Activated CD8-positive, alpha-beta memory T cell treated with anti-CD3 and anti-CD28 coated beads, Interleukin-2, amount 50 U/mL, for 1 hour (primary cell): ENCODE measurements around the gene SEMA5B.

Source experiments
- DNase-seq: peaks from one replicate; pipeline ENCODE4 v3.0.0-alpha.2; 2020; ENCODE audit errors: extremely low read depth

Gene SEMA5B

DNA sequence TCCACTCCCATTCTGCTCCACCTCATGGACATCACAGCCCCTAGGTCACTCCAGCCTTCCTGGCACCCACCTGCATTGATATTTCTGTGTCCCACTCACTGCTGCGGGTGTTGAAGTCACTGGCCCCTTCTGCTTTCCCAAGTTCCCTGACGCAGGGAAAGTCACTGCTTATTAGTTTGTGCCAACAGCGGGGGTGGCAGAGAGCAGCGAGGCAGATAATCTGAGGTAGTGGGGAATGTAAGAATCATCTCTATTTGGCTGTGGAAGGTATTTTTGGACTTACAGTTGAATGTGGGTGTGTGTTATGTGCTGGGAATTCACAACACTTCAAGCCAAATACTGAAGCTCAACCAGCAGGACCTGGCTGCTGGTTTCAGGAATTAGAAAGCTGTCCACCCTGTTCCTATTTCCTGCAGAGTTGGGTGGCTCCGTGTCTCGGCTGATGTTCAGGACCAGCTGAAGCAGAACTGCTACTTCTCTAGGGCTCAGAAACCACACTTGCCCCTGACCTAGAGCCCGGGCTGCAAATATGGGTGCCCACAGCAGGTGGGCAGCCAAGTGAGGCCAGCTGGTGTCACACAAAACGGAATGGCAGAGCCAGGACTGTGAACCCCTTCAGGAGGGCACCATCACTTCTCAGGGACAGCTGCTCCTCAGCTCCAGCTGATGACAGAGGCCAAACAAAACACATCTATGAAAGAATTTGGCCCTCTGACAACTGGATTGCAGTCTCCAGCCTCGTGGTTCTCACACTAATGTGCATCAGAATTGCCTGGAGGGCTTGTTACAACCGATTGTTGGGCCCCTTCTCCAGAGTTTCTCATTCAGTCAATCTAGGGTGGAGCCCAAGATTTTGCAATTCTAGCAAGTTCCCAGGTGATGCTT, 57.7 kb downstream of the SEMA5B start:
- DNase-seq: no peak

DNA sequence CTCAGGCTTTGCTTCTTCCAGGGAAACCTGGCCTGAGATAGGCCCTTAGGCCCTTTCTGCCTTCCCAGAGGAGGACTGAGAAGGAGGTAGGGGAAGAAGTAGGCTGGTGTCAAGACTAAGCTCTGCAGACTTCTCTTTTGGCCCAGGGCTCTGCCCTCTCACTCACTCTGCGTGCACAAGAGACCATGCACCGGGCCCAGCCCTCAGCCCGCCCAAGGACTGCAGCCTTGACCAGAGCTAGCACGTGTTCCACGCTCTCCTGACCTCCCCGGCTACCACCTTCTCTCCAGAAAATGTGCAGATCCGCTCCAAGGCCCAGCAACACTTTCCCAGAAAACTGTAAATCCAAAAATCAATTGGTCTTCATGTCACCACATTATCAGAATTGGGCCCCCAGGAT, 59.8 kb downstream of the SEMA5B start:
- no peak for DNase-seq

DNA sequence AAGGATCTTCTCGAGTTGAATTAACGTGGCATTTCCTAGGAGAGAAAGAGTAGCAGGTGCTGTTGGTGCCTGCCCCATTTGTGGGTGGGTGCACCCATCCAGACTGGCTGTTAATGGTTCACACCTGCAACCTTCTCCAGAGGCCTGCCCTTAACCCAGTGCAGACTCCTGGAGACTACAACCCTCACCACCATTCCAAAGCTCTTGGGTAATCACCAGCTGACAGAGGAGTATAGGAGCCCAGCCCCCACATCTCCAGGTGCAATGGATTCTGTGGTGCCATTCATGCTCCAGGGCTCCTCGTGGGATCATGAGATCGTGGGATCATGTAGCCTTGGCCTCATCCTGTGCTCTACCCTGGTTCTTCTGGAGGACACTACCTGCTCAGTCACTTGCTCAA, 60.2 kb downstream of the SEMA5B start:
- no peak for DNase-seq

DNA sequence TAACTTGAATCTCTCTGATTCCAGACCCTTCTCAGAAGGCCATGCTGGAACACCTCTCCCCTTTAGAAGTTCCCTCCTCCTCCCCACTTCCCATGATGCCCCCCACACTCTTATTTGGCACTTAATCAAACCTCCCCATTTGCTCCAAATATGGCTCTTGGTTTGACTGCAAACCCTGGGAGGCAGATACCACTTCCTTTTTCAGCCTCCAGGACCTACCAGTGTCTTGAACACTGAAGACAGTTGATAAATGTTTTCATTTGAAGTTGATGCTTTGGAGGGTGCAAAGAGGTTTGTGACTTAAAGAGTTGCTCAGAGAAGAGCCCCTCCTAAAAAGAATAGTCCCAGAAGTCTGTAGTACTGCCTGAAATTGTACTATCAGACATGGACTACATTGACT, 61.5 kb downstream of the SEMA5B start:
- no peak for DNase-seq

DNA sequence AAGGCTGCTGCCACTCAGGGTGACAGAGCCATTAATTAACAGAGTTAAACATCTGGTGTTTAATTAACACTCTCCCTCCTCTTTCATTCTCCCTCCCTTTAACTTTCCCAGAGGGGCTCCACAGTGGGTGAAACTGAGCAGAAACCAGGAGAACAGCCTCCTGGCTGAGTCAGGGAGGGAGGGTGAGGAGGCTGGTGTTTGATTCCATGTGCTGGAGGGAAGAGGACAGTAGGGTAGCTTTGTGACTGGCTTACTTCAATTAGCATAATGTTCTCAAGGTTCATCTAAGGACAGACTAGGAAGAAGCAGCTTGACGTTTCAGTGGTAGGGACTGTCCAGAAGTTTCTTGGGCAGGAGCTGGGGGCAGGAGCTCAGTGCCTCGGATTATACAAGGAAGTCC, 62.8 kb downstream of the SEMA5B start:
- DNase-seq: no peak

DNA sequence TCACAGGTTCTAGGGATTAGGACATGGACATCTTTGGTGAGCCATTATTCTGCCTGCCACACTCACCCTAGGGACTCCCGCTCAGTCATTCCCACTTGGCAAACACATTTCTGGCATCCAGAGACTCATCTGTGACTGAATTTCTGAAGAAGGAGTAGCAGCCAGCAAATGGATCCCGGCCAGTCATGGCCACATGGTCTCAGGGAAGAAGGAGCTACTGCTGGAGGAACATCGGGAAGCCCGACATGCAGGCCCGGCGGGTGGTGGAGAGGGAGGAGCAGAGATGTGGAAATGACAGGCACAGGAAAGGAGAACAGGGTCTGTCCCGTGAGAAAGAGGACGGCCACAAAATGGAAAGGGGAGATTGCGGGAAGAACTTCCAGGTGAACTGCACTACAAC, 65.4 kb downstream of the SEMA5B start:
- DNase-seq: no peak

DNA sequence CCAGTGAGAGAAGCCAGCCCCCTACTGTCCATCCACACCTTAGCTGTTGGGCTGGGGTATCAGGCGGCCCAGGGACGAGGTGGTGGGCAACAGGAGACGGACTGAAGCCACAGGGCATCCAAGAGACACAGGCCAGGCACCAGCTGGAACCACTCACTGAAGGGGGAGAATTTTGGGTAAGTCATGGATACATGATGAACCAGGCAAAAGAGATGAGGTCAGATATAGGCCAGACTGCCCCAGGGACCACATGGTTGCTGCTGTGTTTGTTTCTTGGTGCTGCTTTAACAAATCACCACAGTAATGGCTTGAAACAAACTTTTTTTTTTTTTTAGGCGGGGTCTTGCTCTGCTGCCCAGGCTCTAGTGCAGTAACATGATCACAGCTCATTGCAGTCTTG, 66.4 kb downstream of the SEMA5B start:
- no peak for DNase-seq

DNA sequence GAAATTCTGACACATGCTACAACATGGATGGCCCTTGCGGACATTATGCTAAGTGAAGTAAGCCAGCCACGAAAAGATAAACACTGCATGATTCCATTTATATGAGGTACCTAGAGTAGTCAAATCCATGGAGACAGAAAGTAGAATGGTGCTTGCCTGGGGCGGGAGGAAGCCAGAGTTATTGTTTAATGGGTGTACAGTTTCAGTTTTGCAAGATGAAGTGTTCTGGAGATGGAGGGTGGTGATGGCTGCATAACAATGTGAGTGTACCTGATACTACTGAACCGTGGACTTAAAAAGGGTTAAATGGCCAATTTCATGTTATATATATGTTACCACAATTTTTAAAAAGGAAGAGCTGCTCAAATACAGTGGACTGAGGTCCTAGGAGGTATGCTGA, 66.9 kb downstream of the SEMA5B start:
- no peak for DNase-seq

DNA sequence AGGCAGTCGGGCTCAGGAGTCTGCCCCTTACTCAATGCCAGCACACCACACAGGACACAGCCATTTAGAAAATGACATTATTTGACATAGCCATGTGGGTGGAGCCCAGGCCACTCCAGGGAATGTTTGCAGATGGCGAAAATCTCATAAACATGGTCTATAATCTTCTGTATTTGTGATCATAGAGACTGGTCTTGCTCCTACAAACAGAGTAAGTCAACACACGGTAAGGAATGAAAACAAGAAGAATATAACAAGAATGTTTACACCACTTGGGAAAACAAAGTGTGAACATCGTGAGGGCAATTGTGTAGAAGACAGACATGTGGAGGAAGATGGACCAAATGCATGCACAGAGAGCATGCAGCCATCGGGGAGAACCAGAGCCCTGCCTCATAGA, 68.2 kb downstream of the SEMA5B start:
- no peak for DNase-seq

DNA sequence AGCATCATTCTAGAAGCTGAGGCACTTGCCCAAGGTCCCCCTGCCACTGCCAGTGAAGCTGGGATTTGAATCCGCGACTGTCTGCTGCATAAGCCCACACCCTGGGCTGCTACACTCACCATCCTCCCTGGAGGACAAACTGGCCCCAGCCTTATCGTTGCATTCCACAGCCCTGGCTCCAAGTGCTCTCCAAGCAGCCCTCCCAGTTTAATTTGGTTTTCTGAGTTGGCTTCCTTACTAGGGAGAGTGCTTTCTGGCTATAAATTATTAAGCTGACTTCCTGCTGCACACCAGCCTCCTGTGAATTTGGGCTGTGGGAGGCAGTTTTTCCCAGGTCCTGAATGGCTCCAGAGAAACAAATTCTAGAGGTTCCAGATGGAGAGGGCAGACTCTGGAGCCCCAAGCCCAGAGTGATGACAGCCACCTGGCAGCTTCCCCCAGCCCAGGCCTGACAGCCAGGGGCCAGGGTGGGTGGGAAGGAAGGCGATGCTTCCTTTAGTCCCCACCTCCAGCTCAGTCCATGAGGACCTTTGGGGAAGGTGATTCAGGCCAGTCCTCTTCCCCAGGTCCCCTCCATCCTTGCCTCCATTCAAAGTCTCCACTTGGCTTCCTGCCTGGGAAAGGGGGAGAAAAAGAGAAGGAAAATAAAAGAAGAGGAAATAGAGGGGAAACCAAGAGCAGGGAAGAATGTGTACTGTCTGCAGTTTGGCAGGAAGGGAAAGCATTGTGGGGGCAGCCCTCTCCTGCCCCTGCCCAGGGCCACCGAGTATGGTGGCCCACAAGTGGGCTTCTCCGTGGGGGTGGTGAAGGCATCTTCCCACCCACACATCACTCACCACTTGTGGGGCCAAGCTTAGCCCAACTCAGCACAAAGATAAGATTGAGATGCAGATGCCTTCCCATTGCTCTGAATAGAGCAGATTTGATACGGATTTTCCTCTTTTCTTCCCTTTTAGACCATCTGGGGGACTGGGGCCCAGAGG, 69.6 kb downstream of the SEMA5B start:
- no peak for DNase-seq

DNA sequence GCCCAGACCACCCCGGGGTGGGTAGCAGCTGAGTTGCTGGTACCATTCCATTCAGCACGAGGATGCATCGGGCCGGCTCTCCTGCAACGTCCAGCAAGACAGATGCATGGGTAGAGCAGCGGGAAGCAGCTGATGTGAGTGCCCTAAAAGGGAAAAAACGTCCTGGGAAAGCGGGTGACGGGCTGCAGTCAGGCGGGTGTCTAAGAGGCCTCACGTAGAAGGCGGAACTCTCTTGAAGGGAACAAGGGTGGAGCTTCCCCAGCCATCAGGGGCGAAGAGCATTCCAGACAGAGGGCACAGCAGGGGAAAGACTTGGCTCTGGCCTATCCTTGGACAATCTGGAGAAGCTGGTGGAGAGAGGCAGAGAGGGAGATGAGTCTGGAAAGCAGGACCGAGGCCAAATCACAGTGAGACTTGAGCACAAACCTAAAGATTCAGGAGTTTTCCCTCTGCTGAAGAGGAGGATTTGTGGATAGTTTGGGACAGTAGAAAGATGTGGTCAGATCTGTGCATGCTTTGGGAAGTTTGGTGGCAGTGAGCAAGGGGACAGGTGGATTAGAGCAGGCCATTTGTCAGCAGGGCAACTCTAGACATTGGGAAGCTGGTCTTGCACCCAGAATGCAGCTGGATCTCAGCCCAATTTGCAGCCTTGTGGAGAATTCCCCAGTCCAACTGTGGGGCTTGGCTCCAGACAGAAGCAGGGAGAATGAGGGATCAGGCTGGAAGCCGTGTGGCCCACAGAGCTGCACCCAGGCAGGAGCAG, 70.7 kb downstream of the SEMA5B start:
- DNase-seq: no peak

DNA sequence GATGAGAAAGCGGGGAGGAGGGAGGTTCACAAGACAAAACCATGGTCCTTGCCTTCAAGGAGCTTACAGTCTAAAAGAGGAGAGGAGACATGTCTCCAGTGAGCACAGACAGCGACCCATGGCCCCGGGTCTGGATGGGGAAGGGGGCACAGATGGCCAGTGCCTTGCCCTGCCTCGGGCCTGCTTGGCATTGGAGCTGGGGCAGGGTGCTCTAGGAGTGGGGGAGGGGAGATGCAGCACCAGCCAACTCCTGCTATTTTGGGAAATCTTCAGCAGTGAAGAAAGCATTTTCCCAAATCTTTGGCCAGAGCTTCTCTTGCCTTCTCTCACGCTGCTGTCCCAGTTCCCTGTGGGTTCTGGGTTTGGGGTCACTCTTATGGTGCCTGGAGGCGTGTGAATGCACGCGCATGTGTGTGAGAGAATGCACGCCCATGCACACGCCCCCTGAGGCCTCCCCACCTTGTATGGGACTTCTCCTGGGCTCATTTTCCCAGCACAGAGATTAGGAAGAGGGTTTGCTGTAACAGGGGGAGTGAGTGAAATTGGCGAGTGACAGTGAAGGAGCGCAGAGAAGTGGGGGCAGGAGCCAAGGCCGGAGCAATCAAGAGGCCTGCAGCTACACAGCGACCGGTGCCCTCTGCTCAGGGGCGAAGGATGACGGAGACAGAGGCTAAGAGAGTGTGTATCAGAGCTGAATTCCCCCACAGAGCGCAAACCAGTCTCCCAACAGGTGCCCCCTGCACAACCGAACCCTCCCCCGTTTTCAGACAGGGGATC, 71.5 kb downstream of the SEMA5B start:
- no peak for DNase-seq

DNA sequence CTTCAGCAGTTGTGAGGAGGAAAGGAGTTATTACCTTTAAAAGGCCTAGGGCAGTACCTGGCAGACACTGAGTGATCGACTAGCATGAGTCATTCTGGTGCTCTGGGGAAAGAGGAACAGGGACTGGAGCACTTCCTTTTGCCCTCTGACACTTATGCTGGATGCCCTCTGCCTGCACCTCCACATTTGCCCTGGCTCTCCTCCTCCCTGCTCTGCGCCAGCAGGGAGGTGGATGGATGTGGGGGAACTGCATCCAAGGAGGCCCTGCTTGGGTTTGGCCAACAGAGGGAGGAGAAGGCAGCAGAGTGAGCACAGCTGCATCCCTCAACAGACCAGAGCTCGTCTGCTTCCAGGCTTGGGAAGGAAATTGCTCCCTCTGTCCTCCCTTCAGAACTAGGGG, 75.0 kb downstream of the SEMA5B start:
- no peak for DNase-seq

DNA sequence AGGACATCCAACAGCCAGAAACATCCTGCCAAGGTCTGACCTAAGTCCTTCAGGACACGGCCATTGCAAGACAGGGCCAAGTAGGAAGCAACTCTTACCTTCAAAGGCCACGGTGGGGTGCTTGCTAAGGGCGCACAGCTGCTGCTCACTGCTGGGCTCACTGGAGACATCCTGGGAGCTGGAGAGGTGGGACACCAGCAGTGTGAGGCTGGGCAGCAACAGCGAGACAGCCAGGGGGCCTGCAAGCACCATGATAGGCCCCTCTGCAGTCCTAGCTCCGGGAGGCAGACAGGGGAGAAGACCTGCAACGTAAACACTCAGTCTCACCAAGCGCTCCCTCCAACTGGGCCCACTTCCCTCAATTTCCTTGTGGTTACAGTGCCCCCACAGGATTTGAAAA, 79.2 kb downstream of the SEMA5B start:
- no peak for DNase-seq

DNA sequence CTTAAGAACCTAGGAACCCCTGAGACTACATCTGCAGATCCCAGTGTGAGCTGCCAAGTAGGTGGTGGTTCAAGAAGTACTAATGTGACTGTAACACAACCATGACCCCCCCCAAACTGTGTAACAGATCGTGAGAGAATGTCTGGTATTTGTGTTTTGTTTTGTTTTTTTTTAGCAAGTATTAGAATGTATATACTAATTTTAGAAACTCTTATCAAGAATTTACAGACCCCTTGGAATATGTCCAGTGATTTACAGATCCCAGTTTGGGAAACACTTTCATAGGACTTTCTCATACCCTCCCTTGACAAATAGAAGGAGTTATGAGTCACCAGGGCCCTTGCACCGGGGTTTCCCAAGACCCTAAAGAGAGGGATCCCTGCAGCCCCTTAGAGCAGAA, 79.8 kb downstream of the SEMA5B start:
- DNase-seq: no peak

DNA sequence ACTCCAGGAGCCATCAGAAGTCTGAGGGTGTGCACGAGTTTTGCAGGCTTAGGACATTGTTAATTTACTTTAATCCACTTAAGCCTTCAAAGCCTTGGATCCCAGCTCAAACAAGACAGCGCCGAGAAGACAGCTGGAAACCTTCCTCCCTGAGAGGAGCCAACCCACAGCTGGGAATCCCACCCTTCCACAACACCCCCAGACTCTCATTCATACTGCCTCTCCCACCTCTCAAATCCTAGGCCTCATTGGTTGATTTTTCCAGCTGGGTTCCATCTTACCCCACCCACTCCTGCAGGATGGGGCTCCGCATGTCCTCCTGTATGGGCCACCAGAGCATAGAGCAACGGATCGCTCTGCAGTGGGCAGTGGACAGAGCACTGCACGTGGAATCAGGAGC, 80.4 kb downstream of the SEMA5B start:
- DNase-seq: no peak

DNA sequence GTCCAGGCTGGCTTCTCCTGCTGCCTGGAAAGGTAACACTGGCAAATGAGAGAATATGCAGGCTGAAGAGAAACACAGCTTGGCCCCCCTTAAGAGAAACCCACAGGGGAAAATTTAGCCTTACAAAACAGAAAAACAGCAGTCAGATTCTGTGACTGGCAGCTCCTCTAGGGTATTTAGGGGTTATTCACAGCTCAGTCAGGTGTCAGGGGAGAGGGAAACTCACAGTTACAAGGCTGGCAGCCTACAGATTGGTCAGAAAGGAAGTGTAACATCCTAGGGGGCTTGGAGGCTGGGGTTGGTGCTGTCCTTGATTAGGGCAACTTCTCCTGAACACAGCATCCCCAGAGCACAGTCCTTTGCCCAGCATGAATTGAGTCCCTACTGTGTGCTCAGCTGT, 81.4 kb downstream of the SEMA5B start:
- DNase-seq: no peak

DNA sequence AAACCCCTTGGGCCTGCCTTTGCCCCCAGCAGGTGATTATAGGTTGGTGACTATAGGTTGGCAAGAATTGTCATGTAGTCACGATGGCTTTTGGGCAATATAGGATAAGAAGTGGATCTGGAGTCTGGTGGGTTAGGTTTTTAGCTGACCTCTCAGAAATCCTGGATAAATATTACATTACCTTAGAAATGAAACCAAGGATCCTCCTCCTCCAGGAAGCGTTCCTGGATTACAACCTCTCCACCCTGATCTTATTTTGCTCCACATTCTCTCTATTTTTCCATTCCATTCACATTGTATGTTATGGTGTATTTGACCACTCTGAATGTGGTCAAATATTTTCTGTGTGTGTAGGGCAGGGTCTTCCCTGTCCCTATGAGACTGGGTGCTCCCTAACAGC, 82.3 kb downstream of the SEMA5B start:
- no peak for DNase-seq

DNA sequence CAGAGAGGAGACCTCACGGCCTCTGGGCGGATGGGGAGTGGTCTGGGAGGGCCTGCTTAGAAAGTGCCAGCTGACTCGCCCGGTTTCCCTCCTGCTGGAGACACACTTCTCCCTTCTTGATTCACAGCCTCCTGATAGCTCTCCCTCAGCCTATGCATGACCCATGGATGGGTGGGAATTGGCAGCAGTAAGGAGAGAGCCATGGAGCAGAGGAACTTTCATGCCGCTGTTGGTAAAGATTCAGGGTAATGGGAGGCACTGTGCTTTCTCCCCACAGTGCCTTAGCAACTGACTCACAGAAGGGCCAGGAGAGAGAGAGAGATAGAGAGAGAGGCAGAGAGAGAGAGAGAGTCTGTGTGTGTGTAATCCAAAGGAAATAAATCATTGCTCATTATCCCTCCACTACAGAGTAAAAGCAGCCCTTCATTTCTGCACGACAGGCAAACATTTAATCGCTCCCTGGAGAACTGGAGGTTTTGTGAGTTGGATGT, 82.8 kb downstream of the SEMA5B start:
- no peak for DNase-seq

DNA sequence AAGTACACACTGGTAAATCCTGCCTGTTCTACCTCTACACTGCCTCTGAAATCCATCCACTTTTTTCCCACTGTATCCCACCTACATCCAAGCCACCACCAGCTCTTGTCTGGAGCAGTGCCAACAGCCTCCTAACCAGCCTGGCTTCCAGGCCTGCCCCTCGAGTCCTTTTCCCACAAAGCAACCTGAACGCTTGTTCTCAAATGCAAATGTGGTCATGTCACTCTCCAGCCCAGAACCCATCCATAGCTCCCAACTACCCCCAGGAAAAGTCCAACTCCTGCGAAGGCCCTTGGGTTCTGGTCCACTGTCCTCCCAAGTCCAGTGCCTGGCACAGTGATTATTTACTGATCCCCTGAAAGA, 83.8 kb downstream of the SEMA5B start:
- no peak for DNase-seq
